ENCODE data around the gene COX6B1.
"Not testable (repeated sequence)": the region's sequence is repeated elsewhere in the genome, so short reads cannot be mapped to it uniquely, and the experiment has no call there.

DNA sequence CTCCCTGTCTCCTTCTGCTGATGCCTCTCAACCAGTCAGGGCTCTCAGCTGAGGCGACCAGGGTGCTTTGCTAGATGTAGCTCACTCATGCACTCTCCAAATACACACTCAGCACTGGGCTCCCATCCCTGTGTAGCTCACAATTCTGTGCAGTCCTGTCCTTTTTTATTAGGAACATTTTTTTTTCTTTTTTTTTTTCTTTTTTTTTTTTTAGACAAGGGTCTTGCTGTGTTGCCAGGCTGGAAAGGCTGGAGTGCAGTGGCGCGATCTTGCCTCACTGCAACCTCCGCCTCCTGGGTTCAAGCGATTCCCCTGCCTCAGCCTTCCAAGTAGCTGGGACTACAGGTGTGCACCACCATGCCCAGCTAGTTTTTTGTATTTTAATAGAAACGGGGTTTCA is 6.7 kb downstream of the COX6B1 start:
- not testable (repeated sequence) for TF ChIP-seq POLR2A (IDR thresholded peaks at IDR 0.05; ENCODE audit: low read depth, low read length); POLR2AphosphoS5 (IDR thresholded peaks at IDR 0.05; ENCODE audit: low read depth, low read length); PAX5 (IDR thresholded peaks at IDR 0.05; ENCODE audit: insufficient read depth, low read length, severe bottlenecking); TAF1 (IDR thresholded peaks at IDR 0.05; ENCODE audit: low read depth, low read length); SPI1 (IDR thresholded peaks at IDR 0.05; ENCODE audit: low read depth, low read length)
